Liver (tissue), 3 donors: ENCODE results near the gene AHRR.

ENCODE experiments used
- YY1 ChIP-seq: IDR thresholded peaks from 2 replicates; pipeline ENCODE4 v1.6.1; 2016; ENCODE audit warnings: antibody characterized with exemption, mild to moderate bottlenecking
- TF ChIP-seq, protein P1 (sequence below): fragments of 150-350 bp; IDR thresholded peaks from 2 replicates; pipeline ENCODE4 v1.5.1; 2017; ENCODE audit warnings: improper control_type of control experiment, low read depth, low read length; ENCODE audit not compliant: missing input control
- TF ChIP-seq, protein P2 (sequence below): IDR thresholded peaks from 2 replicates; pipeline ENCODE4 v1.6.1; 2016; ENCODE audit warnings: antibody characterized with exemption
- donor health status: healthy.
- donor health status: healthy.

DNA sequence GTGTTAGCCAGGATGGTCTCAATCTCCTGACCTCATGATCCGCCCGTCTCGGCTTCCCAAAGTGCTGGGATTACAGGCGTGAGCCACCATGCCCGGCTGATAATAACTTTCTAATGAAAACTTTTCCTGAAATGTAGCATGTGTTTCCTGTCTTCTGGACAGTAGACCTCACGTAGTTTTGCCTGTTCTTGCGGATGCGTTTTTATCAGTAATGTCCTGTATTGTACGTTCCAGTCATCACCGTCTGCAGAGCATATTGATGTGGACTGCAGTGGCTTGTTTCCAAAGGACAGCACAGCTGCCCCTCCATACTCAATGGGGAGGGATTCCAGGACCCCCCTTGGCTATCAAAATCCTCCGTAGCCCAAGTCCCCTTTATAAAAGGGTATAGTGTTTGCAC, 134.3 kb downstream of the AHRR start:
- TF ChIP-seq, protein P1, sequence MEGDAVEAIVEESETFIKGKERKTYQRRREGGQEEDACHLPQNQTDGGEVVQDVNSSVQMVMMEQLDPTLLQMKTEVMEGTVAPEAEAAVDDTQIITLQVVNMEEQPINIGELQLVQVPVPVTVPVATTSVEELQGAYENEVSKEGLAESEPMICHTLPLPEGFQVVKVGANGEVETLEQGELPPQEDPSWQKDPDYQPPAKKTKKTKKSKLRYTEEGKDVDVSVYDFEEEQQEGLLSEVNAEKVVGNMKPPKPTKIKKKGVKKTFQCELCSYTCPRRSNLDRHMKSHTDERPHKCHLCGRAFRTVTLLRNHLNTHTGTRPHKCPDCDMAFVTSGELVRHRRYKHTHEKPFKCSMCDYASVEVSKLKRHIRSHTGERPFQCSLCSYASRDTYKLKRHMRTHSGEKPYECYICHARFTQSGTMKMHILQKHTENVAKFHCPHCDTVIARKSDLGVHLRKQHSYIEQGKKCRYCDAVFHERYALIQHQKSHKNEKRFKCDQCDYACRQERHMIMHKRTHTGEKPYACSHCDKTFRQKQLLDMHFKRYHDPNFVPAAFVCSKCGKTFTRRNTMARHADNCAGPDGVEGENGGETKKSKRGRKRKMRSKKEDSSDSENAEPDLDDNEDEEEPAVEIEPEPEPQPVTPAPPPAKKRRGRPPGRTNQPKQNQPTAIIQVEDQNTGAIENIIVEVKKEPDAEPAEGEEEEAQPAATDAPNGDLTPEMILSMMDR: no peak
- no peak for TF ChIP-seq YY1
- TF ChIP-seq, protein P2, sequence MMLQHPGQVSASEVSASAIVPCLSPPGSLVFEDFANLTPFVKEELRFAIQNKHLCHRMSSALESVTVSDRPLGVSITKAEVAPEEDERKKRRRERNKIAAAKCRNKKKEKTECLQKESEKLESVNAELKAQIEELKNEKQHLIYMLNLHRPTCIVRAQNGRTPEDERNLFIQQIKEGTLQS: no peak
